Transverse colon (tissue), 4 donors: ENCODE data around the gene CASP4.

Source experiments
- EP300 ChIP-seq: sonication (generic); formaldehyde crosslinking; IDR thresholded peaks from one replicate; pipeline ENCODE4 v1.6.1; 2017; ENCODE audit warnings: antibody characterized with exemption, low read depth
- POLR2A ChIP-seq: fragments of 450-650 bp; IDR thresholded peaks from one replicate; pipeline ENCODE4 v1.6.1; 2016; ENCODE audit warnings: antibody characterized with exemption, mild to moderate bottlenecking, moderate library complexity
- POLR2AphosphoS5 ChIP-seq, 3 donors: sonication (generic); formaldehyde crosslinking; IDR thresholded peaks; one replicate each; pipeline ENCODE4 v1.6.1; 2016; ENCODE audit warnings: antibody characterized with exemption in 3 of 3
- TF ChIP-seq, protein P1 (sequence below), 5 experiments: fragments of 200-600 bp in 3 of 5; fragments of 450-650 bp in 2 of 5; sonication (generic) in 3 of 5; IDR thresholded peaks; 1 replicate in 2 of 5; 2 replicates in 3 of 5; pipeline ENCODE4 v1.5.1; 2016 to 2017; ENCODE audit warnings: antibody characterized with exemption in 5 of 5, inconsistent platforms in 3 of 5, mild to moderate bottlenecking in 2 of 5, moderate library complexity in 1 of 5

DNA sequence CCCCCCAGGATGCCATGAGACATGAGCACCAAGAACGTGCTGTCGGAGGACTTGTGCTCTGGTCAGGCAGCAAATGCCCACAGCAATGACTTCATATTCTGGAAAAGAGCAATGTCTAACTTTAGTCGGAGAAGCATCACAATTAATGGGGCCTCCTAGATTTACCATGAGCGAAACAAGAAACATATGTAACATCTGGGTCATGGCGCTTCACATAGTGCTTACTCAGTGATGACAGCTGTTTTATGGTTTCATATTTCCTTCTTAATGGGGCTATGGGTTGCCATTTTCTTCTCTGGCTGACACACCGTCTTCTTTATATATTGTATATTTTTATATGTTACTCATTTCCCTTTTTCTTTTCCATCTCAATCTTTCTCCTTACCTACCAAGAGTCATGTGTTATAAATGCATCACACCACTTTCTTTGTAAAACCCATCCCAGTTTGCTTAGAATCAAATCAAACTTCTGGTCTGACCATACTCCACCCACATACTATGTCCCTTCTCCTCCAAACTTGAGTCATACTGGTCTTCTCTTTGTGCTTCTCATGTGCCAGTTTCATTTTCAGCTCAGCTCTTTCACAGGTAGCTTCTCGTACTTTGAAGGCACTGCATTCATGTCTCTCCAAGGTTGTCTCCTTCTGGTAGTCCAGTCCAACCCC, 60.7 kb downstream of the CASP4 start:
- TF ChIP-seq, protein P1, sequence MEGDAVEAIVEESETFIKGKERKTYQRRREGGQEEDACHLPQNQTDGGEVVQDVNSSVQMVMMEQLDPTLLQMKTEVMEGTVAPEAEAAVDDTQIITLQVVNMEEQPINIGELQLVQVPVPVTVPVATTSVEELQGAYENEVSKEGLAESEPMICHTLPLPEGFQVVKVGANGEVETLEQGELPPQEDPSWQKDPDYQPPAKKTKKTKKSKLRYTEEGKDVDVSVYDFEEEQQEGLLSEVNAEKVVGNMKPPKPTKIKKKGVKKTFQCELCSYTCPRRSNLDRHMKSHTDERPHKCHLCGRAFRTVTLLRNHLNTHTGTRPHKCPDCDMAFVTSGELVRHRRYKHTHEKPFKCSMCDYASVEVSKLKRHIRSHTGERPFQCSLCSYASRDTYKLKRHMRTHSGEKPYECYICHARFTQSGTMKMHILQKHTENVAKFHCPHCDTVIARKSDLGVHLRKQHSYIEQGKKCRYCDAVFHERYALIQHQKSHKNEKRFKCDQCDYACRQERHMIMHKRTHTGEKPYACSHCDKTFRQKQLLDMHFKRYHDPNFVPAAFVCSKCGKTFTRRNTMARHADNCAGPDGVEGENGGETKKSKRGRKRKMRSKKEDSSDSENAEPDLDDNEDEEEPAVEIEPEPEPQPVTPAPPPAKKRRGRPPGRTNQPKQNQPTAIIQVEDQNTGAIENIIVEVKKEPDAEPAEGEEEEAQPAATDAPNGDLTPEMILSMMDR (IDR thresholded peaks at IDR 0.05): no peak
- no peak for TF ChIP-seq POLR2A
- TF ChIP-seq POLR2AphosphoS5 (IDR thresholded peaks at IDR 0.05): no peak
- TF ChIP-seq EP300: no peak
